Effector memory CD8-positive, alpha-beta T cell (primary cell): ENCODE results near the gene FPGS.

ENCODE experiments used
- ATAC-seq: fragments of 150-1000 bp; cut with Tn5 transposase; replicated peaks from 2 replicates; pipeline ENCODE4 v1.10.0; 2021; ENCODE audit warnings: mild to moderate bottlenecking, moderate library complexity
- DNase-seq, 3 experiments: peaks; one replicate each; pipeline ENCODE4 v3.0.0; 2021
- H3K27ac Mint-ChIP-seq, 2 donors: one replicate each; pipeline ENCODE4 v1.8.0; 2022; ENCODE audit warnings: mild to moderate bottlenecking in 2 of 2, mixed read lengths in 2 of 2, moderate library complexity in 2 of 2
- H3K27me3 Mint-ChIP-seq, 2 donors: one replicate each; pipeline ENCODE4 v1.8.0; 2022; ENCODE audit warnings: mixed read lengths in 2 of 2
- H3K36me3 Mint-ChIP-seq: one replicate; pipeline ENCODE4 v1.8.0; 2022; ENCODE audit warnings: mild to moderate bottlenecking, moderate library complexity, mixed read lengths; ENCODE audit not compliant: insufficient read depth
- H3K4me1 Mint-ChIP-seq, 2 donors: one replicate each; pipeline ENCODE4 v1.8.0; 2022; ENCODE audit warnings: low read depth in 2 of 2, mixed read lengths in 2 of 2
- H3K4me3 Mint-ChIP-seq, 2 donors: one replicate each; pipeline ENCODE4 v1.8.0; 2022; ENCODE audit warnings: mild to moderate bottlenecking in 2 of 2, mixed read lengths in 2 of 2, moderate library complexity in 2 of 2
- H3K9me3 Mint-ChIP-seq, 2 donors: one replicate each; pipeline ENCODE4 v1.8.0; 2022; ENCODE audit warnings: mixed read lengths in 2 of 2

The FPGS gene

DNA sequence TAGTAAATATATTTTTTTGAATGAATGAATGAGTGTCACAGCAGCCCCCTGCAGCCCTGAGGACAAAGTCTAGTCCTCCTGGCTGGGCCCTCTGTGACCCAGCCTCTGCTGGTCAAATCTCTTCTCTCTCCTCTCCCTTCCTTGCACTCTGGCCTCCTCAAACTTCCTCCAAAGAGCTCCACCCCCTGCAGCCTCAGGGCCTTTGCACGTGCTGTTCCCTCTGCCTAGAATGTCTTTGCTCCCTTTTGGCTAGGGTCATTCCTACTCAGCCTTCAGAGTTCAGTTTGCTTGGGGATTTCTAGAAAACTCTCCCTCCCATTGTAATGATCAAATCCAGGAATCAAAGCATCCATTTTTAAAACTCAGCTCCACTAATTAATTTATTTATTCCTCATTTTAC is 37.3 kb upstream of the FPGS start:
- DNase-seq (no peak), ATAC-seq (no peak)
- Mint-ChIP-seq H3K36me3 (peaks cover 51% of the 10 kb centered on the region), H3K4me1 (peaks cover 68 to 72% of the 10 kb centered on the region in 2 donors), H3K4me3 (peak overlapping the region in 1 of 2 donors; percentile 43), H3K9me3 (no peaks in the 10 kb centered on the region), H3K27me3 (no peaks in the 10 kb centered on the region), H3K27ac (peak overlapping the region; percentile 95)

DNA sequence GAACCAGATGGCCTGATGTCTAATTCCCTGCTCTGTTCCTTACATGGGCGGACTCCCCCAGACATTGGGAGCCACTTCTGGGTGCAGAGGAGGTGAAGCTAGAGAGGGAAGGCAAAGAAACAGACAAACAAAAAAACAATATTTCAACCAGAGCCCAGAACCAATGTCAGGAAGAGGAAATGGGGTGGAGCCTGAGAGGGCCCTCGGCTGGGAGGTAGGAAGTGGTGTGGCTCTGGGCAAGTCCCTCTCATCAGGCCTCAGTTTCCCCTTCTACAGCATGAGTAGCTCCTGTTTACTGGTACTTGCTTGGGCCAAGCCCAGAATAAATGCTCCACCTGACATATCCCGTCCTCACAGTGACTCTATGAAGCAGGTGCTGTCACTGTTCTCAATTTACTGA is 35.3 kb upstream of the FPGS start:
- no peaks in the 10 kb centered on the region for H3K9me3 Mint-ChIP-seq
- peak overlapping the region; percentile 95 for H3K27ac Mint-ChIP-seq
- H3K36me3 Mint-ChIP-seq = peaks cover 56% of the 10 kb centered on the region
- peaks cover 73 to 80% of the 10 kb centered on the region in 2 donors for H3K4me1 Mint-ChIP-seq
- DNase-seq (no peak), ATAC-seq (no peak)
- no peaks in the 10 kb centered on the region for H3K27me3 Mint-ChIP-seq
- H3K4me3 Mint-ChIP-seq = peak overlapping the region; percentile 88 to 91

DNA sequence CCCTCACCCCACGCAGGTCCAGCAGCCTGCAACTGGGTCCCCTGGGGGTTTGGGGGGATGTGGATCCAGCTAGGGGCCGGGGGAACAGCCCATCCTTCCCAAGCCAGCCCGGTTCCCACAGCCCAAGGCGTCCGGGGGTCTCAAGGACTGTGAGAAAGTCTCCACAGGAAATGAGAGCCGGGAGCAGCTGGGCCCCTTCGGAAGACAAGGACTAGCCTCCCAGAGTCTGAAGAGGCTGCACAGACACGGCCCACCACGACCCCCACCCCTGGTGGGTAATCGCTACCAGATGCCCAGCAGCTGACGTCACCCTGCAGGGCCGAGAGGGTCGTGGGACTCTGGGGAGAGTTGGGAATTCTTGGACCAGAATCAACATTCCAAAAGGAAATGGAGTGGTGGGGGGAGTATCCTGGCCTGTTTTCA is 34.8 kb upstream of the FPGS start:
- Mint-ChIP-seq H3K27ac (peak overlapping the region; percentile 95), H3K27me3 (no peaks in the 10 kb centered on the region), H3K9me3 (no peaks in the 10 kb centered on the region), H3K36me3 (peaks cover 53% of the 10 kb centered on the region), H3K4me1 (peaks cover 68 to 76% of the 10 kb centered on the region in 2 donors), H3K4me3 (peak overlapping the region; percentile 88 to 91)
- DNase-seq = no peak
- ATAC-seq = no peak

DNA sequence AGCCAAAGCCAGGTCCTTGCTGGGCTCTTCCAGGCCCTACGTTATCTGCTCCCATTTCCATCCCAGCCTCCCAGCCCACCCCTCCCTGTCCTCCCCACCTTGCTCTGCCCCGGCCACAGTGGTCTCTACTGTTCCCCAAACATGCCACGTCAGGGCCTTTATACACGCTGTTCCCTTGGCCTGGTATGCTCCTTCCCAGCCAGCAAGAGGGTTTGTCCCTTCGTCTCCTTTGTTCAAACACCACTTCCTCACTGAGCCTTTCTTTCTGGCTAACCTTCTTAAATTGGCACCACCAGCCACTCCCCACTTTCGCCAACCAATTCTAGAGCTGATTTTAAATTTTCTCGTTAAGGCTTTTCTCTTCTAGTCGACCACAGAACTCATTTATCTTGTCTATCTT is 34.0 kb upstream of the FPGS start:
- DNase-seq (no peak), ATAC-seq (no peak)
- Mint-ChIP-seq H3K36me3 (peaks cover 57% of the 10 kb centered on the region), H3K4me1 (peaks cover 62 to 73% of the 10 kb centered on the region in 2 donors), H3K9me3 (no peaks in the 10 kb centered on the region), H3K27ac (peak overlapping the region; percentile 95), H3K27me3 (no peaks in the 10 kb centered on the region), H3K4me3 (peak overlapping the region; percentile 88 to 91)

DNA sequence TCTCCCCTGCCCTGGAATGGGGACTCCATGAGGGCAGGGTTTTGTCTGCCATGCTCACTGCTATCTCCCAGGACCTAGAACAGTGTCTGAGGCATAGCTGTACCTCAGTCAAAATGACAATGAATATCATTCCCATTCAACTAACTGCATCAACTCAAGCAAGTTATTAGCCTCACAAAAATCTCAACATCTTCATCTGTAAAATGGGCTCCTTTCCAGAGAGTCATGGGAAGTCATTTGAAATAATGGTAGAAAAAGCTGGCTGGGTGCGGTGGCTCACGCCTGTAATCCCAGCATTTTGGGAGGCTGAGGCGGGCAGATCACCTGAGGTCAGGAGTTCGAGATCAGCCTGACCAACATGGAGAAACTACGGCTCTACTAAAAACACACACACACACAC is 33.6 kb upstream of the FPGS start:
- ATAC-seq (no peak), DNase-seq (no peak)
- H3K4me1 Mint-ChIP-seq = peaks cover 61 to 72% of the 10 kb centered on the region in 2 donors
- peak overlapping the region; percentile 95 for H3K27ac Mint-ChIP-seq
- no peaks in the 10 kb centered on the region for H3K9me3 Mint-ChIP-seq
- no peaks in the 10 kb centered on the region for H3K27me3 Mint-ChIP-seq
- peaks cover 61% of the 10 kb centered on the region for H3K36me3 Mint-ChIP-seq
- peak overlapping the region; percentile 88 to 91 for H3K4me3 Mint-ChIP-seq

DNA sequence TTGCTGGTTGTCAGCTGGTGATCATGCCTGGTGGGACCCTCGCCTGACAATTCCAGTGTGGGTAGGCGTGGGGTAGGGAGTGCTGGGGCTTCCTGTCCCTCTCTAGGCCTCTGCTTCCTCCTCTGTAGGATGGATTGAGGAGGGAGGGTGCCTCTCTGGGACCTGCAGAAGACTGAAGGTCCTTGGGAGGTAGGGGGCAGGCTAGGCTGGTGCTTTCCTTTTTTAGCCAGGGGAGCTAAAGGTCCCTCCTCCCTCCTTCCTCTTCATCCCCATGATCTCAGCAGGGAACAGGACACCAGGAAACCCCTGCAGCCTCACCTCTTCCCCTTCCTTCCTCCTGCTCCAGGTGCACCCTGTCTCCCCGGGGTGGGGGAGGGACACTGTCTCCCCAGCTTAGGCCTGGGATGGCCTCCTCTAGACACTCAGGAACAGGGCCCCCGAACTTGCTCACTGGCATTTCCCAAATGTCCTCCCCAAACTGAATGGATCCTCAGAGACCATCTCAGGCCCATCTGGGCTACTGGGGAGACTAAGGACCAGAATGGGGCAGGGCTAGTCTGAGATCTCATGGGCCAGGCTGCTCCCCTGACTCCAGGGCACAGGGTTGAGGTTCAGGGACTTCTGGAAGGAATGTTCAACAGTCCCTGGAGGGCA is 32.6 kb upstream of the FPGS start:
- no peak for ATAC-seq
- Mint-ChIP-seq H3K4me1 (peaks cover 58 to 68% of the 10 kb centered on the region in 2 donors), H3K27ac (peak overlapping the region; percentile 95), H3K36me3 (peaks cover 64% of the 10 kb centered on the region), H3K27me3 (no peaks in the 10 kb centered on the region), H3K4me3 (peak overlapping the region; percentile 88 to 91), H3K9me3 (no peaks in the 10 kb centered on the region)
- no peak for DNase-seq

DNA sequence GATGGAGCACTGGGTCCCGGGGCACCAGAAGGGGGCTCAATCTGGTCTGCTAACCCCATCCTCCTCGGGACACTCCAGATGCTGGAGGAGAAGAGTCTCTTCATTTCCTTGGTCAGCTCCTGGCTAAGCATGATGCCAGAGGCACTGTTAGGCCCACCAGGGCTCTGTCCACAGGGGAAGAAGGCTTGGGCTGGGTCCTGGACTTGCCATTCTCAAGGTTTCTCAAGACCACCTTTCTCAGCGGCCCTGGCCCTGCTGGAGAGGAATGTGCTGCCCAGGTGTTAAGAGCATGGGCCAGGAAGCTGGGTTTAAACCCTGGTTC is 32.1 kb upstream of the FPGS start:
- DNase-seq (no peak), ATAC-seq (no peak)
- Mint-ChIP-seq H3K4me1 (peaks cover 53 to 63% of the 10 kb centered on the region in 2 donors), H3K27ac (peak overlapping the region; percentile 95), H3K9me3 (no peaks in the 10 kb centered on the region), H3K27me3 (no peaks in the 10 kb centered on the region), H3K36me3 (peaks cover 59% of the 10 kb centered on the region), H3K4me3 (peak overlapping the region; percentile 88 to 91)

DNA sequence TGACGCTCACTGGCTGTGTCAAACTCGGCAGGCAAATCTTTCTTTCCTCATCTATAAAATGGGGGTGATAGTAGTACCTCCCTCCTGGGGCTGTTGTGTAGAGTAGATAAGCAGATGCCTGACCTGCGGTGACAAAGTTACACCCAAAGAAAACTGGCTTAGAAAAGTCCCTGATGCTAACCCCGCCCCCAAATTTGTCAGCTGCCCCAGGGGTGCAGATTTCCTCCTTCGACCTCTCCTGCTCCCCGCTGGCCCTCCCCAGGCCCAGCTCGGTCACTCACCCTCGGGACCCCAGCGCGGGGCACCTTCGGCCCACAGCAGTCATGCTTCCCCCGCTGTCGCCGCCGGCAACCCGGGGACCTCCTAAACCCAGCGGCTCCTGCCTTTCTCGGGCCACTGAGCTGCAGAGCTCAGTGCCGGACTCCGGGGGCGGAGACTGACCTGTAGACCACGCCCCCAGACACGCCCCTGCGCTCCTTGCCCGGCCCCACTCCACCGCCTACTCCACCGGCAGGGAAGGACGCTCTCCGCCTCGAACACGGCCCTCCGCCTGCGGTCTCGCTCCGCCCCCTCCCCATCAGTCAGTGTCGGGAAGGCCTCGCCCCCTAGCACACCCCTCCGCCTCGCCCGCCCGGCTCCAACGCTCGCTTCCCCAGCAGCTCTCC is 31.6 kb upstream of the FPGS start:
- peaks cover 48 to 60% of the 10 kb centered on the region in 2 donors for H3K4me1 Mint-ChIP-seq
- peak overlapping the region; percentile 88 to 91 for H3K4me3 Mint-ChIP-seq
- H3K27ac Mint-ChIP-seq = peak overlapping the region; percentile 95
- H3K27me3 Mint-ChIP-seq = no peaks in the 10 kb centered on the region
- DNase-seq (peak; percentile 86 to 90 (median 90)), ATAC-seq (peak; percentile 79)
- no peaks in the 10 kb centered on the region for H3K9me3 Mint-ChIP-seq
- peaks cover 54% of the 10 kb centered on the region for H3K36me3 Mint-ChIP-seq

DNA sequence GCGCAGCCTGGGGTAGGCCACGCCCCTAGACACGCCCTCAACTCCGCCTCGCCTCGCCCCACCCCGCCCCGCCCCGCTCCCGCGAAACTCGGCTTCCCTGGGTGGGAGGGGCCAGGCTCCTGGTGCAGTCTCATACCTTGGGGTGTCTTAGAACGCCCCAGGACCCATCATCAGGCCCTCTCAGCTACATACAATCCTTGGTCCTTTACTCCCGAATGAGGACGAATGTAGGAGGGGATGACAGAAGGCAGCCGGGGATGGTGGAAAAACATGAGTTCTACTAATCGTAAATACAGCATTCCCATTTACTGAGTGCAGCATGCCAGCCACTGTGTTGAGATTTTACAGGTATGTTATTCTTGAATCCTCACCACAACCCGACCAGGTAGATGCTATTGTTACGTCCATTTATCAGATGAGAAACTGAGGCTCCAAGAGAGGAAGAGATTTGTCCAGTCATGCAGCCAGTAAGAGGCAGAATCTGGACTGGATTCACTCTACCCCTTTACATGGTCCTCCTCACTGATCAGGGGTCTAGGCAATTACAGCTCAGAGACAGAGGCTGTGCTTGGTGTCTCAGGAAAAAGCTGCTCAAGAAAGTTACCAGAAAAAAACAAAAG is 31.0 kb upstream of the FPGS start:
- H3K27me3 Mint-ChIP-seq = no peaks in the 10 kb centered on the region
- peak overlapping the region; percentile 95 for H3K27ac Mint-ChIP-seq
- peaks cover 51 to 58% of the 10 kb centered on the region in 2 donors for H3K4me1 Mint-ChIP-seq
- H3K4me3 Mint-ChIP-seq = peak overlapping the region; percentile 88 to 91
- no peak for ATAC-seq
- no peak for DNase-seq
- peaks cover 56% of the 10 kb centered on the region for H3K36me3 Mint-ChIP-seq
- no peaks in the 10 kb centered on the region for H3K9me3 Mint-ChIP-seq

DNA sequence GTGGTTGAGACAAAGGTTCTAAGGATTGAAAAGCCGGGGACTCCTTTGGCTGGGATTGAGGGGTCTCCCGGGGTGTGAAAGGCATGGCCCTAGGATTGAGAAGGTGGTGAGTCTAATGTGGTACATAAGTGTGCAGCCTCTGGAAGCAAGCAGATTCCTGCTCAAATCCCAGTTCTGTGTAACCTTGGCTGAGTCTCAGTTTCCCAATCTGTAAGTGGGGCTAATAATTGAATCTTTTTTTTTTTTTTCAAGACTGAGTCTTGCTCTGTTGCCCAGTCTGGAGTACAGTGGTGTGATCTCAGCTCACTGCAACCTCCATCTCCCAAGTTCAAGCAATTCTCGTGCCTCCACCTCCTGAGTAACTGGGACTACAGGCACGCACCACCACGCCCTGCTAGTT is 30.1 kb upstream of the FPGS start:
- H3K36me3 Mint-ChIP-seq = peaks cover 57% of the 10 kb centered on the region
- peak overlapping the region in 1 of 2 donors; percentile 22 for H3K27ac Mint-ChIP-seq
- DNase-seq (no peak), ATAC-seq (no peak)
- no peak overlapping the region for H3K4me3 Mint-ChIP-seq
- peaks cover 52 to 53% of the 10 kb centered on the region in 2 donors for H3K4me1 Mint-ChIP-seq
- no peaks in the 10 kb centered on the region for H3K9me3 Mint-ChIP-seq
- H3K27me3 Mint-ChIP-seq = no peaks in the 10 kb centered on the region

DNA sequence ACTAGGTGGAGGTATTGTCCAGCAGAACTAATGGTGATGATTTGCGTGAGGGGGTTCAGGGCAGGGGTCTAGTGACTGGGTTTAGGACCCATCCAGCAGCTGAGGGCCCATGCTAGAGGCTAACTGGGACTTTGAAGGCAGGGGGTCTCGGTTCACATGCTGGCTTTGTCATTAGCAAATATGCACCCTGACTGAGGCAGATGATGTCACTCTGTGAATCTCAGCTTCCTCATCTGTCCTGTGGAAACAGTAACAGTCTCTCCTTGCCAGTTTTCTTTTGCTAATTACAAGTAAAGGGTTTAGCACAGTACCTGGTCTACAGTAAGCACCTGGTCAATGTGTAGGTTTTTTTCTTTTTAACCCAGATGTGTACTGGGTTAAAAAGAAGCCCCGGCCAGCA is 29.4 kb upstream of the FPGS start:
- ATAC-seq = no peak
- Mint-ChIP-seq H3K27ac (peak overlapping the region in 1 of 2 donors; percentile 22), H3K4me1 (peaks cover 50 to 54% of the 10 kb centered on the region in 2 donors)

DNA sequence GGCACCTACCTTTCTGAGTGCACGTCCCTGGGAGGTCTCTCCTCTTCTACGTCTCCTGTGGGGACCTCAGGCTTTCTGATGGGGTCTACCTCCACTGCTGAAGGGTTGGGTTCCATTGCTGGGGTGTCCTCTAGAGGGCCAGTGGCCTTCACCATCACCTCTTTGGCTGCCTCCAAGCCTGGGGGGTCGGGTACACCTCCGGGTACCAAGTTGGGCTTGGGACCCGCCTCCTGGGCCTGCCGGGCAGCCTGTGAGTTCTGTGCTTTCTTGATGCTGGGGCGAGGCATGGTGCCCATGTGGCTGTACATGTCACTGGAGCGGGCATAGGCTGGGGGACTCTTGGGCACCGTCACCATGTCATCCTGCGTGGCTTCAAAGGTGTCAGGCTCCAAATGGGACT is 28.7 kb upstream of the FPGS start:
- Mint-ChIP-seq H3K27me3 (no peaks in the 10 kb centered on the region), H3K27ac (peak overlapping the region in 1 of 2 donors; percentile 22), H3K4me1 (peaks cover 46 to 49% of the 10 kb centered on the region in 2 donors), H3K9me3 (no peaks in the 10 kb centered on the region), H3K4me3 (peak overlapping the region; percentile 29 to 58), H3K36me3 (peaks cover 57% of the 10 kb centered on the region)
- DNase-seq = no peak
- ATAC-seq = no peak

More for the DNA sequence above, 29.4 kb upstream of the FPGS start:
- Mint-ChIP-seq H3K4me3 (peak overlapping the region in 1 of 2 donors; percentile 11), H3K36me3 (peaks cover 58% of the 10 kb centered on the region), H3K9me3 (no peaks in the 10 kb centered on the region), H3K27me3 (no peaks in the 10 kb centered on the region)
- no peak for DNase-seq

DNA sequence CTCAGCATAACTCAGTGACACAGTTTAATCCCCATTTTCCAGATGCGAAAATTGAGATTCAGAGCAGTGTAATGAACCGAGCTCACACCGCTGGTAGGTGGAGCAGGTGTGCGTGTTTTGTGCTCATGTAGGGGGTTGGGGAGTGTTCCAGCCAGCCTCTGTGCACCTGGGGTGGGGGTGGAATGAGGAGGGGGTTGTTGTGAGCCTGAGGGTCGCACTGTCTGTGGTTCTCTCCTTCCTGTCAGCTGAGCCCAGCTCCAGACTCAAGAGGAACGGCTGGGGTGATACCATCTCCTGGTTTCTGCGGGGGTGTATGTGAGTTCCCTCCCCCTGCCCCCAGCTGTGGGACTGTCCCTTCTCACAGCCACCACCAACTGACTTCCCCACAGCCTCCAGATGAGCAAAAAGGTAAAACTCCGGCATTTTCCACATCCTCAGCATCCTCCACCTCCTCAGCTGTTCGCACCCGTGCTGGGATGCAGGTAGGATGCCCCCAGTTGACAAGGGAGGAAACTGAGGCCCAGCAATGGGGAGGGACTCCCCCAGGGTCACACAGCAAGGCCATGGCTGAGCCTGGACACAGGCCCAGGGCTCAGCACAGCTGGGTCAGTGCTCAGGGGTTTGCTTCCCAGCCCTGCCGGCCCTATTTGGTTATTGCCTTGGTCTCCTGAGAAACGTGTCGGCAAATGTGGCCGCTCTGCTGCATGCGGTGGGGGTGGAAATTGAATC is 26.3 kb upstream of the FPGS start:
- peak; percentile 69 to 73 (median 71) for DNase-seq
- Mint-ChIP-seq H3K9me3 (no peaks in the 10 kb centered on the region), H3K4me3 (peak overlapping the region; percentile 92 to 97), H3K27me3 (no peaks in the 10 kb centered on the region), H3K27ac (peak overlapping the region; percentile 89 to 94), H3K36me3 (peaks cover 51% of the 10 kb centered on the region), H3K4me1 (peaks cover 38 to 42% of the 10 kb centered on the region in 2 donors)
- peak; percentile 61 for ATAC-seq
